Mucosa of stomach (tissue), 1 donor: ENCODE data around the gene ZDBF2.
"Not testable (repeated sequence)": the region's sequence is repeated elsewhere in the genome, so short reads cannot be mapped to it uniquely, and the experiment has no call there.

Experiments used
- H3K27me3 ChIP-seq: one replicate; pipeline ENCODE4 v1.7.0; 2013; ENCODE audit warnings: mild to moderate bottlenecking, low read length; ENCODE audit not compliant: control insufficient read depth, insufficient read depth
- H3K36me3 ChIP-seq: one replicate; pipeline ENCODE4 v1.7.0; 2013; ENCODE audit warnings: low read length; ENCODE audit not compliant: control insufficient read depth, insufficient read depth
- H3K4me1 ChIP-seq: one replicate; pipeline ENCODE4 v1.7.0; 2013; ENCODE audit warnings: mild to moderate bottlenecking, low read length; ENCODE audit not compliant: control insufficient read depth, insufficient read depth
- H3K4me3 ChIP-seq: one replicate; pipeline ENCODE4 v1.7.0; 2013; ENCODE audit warnings: low read length
- H3K9ac ChIP-seq: one replicate; pipeline ENCODE4 v1.7.0; 2013; ENCODE audit warnings: mild to moderate bottlenecking, low read length, moderate library complexity
- H3K9me3 ChIP-seq: one replicate; pipeline ENCODE4 v1.7.0; 2013; ENCODE audit warnings: mild to moderate bottlenecking, low read length, moderate library complexity; ENCODE audit not compliant: control insufficient read depth
- donor health status: Pancreatic carcinoma.

ZDBF2 gene

DNA sequence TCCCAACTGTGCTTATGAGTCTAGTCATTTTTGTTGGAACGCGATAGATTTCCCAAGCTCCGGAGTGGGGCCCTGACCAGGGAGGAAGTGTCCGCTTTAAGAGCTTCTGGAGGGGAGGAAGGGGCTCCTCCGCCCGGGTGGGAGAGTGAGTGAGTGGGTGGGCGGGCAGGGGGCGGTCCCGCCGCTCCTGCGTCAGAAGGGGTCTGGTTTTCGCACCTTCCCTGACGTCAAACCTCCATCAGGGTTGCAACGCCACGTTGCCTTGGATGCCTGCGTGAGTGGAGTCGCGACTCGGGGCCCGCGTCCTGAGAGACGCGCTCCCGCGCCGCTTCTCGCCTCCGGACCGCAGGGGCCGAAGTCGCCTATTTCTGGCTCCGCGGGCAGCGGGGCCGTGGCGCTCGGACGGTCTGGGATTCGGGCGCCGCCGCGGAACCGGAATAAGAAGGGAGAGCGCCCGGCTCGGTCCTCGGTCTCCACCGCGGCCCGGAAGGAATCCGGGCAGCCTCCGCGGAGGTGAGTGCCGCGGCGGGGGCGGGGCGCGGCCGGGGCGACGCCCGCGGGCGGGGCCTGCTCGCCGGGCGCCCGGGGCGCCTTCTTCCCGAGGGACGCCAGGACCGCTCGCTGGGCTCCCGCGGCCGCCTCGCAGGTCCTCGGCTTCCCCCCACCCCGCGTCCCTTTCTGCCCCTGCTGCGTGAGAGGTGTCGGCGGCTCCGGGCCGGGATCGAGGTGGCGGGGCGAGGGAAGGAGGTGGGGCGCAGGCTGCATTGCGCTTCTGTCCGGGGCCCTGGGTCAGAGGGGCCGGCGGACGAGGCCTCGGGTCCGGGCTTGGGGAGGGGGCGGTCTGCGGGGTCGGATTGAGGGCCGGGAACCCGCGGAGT lies at the start of gene ZDBF2:
ZDBF2 (plus strand) TSS at position 230 of the 878 bp plus-strand sequence. CDS start 7,187 bp downstream, outside the sequence.
- peaks cover 56% of the 10 kb centered on the region for H3K27me3 ChIP-seq
- peak within 1 kb of the TSS; percentile 56 for H3K9ac ChIP-seq
- no peaks in the 10 kb centered on the region for H3K4me1 ChIP-seq
- peak within 1 kb of the TSS; percentile 37 for H3K4me3 ChIP-seq
- no peaks in the 10 kb centered on the region for H3K36me3 ChIP-seq
- no peaks in the 10 kb centered on the region for H3K9me3 ChIP-seq

DNA sequence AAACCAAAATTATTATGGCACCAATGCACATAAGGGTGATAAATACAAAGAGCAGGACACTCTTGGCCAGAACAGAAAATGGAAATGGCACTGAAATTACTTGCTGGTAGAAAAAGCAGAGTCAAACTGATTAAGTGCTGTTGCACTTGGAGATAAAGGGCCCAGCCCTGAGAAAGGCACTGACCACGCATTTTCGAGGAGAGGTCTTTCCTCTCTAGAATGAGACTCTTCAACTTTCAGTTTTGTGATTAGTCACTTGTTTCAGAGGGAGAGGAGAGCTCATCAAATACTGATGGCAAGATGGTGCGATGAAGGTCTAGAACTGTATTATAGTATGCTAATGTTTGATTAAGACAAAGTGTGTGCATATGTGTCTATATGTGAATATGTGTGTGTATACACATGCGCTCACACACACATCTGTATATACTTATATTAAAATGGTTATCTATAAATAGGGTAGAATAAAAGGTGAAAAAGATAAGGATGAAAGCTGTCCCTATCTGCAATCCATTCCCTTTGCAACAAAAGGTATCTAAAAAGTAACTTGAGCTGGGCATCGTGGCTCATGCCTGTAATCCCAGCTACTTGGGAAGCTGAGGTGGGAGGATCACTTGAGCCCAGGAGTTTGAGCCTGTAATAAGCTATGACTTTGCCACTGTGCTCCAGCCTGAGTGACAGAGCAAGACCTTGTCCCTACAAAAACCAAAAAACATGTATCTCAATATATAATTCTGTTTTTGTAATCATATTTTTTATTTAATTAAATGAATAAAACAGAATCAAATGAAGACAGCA lies 48.8 kb upstream of the ZDBF2 start:
- Histone ChIP-seq H3K4me1 (no peaks in the 10 kb centered on the region), H3K4me3 (no peak overlapping the region), H3K9me3 (no peaks in the 10 kb centered on the region), H3K9ac (no peak overlapping the region), H3K27me3 (no peaks in the 10 kb centered on the region), H3K36me3 (no peaks in the 10 kb centered on the region)

DNA sequence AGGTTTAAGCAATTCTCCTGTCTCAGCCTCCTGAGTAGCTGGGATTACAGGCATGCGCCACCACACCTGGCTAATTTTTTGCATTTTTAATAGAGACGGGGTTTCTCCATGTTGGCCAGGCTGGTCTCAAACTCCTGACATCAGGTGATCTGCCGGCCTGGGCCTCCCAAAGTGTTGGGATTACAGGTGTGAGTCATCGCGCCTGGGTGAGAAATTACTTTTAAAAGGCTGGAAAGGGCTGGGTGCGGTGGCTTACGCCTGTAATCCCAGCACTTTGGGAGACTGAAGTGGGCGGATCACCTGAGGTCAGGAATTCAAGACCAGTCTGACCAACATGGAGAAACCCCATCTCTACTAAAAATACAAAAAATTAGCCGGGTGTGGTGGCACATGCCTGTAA lies 45.8 kb upstream of the ZDBF2 start:
- H3K36me3 ChIP-seq, H3K4me3 ChIP-seq, H3K4me1 ChIP-seq, H3K27me3 ChIP-seq, H3K9me3 ChIP-seq, H3K9ac ChIP-seq: not testable (repeated sequence)

DNA sequence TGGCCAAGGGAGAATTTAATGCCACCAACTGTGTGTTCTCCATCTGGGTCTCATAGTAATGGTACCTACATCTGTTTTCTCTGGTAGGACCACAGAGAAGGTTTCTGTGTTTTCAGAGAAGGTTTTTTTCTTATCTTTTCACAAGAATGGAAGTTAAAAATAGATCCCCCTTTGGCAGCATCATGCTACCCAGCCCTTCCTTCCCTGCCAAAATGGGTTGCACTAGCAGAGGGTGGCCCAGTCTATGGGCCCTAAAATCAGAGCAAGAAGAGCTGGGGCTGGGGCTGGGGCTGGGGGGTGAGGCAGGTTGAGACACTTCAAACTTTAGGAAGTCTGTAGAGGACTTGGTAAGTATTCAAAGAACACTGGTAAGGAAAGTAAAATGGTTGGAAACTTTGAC lies 44.8 kb upstream of the ZDBF2 start:
- Histone ChIP-seq H3K9me3 (no peaks in the 10 kb centered on the region), H3K4me1 (no peaks in the 10 kb centered on the region)

DNA sequence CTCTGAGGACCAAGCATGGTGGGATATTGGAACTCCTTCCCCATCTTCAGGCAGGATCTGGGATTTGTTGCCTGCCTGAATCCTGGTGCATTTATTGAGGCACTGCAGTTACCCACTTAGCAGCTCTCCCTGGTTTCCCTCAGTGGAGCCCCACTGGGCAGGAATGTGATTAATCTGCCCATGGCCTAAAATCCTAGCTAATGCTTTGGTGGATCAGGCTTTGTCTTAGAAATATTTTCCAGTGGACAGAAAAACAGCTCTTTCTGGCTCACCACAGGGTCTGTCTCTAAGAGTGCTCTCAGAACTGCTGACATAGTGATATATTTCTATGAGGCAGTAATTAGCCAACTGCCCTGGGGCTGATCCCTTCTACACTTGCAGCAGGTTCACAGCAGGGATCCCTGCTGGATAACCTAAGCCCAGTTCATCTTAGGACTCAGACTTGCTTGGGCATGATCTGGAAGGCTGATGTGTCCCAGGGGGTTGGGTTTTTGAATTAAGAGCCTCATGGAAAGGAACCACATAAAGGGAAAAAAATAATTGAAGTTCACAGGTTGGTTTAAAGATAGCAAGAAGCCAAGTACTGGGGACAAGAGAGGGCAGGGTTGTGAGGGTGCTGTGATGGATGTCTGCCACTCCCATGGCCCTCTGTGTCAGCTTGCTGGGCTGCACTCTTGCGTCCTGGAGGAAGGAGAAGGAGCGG lies 44.3 kb upstream of the ZDBF2 start:
- no peak overlapping the region for H3K9ac ChIP-seq
- no peaks in the 10 kb centered on the region for H3K4me1 ChIP-seq
- no peaks in the 10 kb centered on the region for H3K36me3 ChIP-seq
- H3K4me3 ChIP-seq, result no peak overlapping the region
- H3K9me3 ChIP-seq, result no peaks in the 10 kb centered on the region
- no peaks in the 10 kb centered on the region for H3K27me3 ChIP-seq

More for the DNA sequence above, 44.8 kb upstream of the ZDBF2 start:
- no peak overlapping the region for H3K9ac ChIP-seq
- H3K27me3 ChIP-seq, result no peaks in the 10 kb centered on the region
- no peaks in the 10 kb centered on the region for H3K36me3 ChIP-seq
- H3K4me3 ChIP-seq, result no peak overlapping the region

DNA sequence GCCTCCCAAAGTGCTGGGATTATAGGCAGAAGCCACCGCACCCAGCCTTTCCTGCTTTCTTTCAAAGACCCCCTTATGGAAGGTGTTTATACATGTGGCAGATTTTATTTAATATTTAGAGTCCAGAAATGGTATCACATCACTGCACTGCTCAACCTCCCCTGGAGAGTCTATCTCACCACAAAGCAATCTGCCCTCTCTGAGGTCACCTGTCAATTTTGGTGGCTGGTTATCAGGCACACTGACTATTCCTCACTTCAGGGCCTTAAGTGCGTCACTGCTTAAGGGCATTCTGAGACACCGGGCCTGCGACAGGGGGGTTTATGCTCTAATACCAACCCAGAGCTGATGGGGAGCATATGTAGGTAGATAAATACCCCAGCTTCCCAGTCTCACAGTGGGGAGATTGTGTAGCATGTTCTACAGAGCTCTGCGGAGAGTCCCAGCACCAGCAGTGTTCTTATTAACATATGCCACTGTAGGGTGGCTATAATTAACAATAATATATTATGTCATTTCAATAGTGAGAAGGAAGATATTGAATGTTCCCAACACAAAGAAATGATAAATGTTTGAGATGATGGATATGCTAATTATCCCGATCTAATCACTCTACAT lies 42.7 kb upstream of the ZDBF2 start:
- no peaks in the 10 kb centered on the region for H3K36me3 ChIP-seq
- no peak overlapping the region for H3K9ac ChIP-seq
- H3K27me3 ChIP-seq, result no peaks in the 10 kb centered on the region
- no peaks in the 10 kb centered on the region for H3K9me3 ChIP-seq
- no peak overlapping the region for H3K4me3 ChIP-seq
- no peaks in the 10 kb centered on the region for H3K4me1 ChIP-seq

DNA sequence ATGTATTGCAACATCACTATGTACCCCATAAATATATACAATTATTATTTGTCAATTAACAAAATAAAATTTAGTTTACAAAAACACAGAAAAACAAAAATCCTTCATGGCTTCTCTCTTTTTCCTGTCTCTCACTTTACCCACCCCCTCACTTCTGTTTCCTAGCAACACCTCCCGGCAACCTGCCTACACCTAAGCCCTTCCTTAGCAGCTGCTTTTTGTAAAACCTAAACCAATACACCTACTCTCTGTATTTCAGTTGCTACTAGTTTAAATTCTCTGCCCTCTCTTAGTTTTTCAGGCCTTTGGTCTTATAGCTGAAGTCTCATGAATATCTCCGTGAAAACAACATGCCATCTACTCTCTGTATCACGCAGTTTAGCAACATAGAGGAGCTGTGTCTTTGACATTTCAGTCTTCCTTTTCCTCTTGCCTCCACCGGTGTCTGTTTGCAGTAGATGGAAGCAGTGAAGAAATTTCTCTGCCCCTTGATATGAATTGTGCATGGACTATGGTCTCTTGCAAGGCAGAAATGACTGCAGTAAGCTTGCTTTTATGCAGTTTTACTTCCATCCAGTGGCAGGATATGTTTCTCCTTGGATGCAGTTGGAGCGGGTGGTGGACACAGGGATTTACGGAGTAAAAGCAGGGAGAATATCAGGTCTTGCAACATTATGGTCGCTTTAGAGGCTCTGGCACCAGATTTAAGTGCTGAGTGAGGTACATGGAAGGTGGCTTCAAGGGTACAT lies 42.0 kb upstream of the ZDBF2 start:
- Histone ChIP-seq H3K27me3 (no peaks in the 10 kb centered on the region), H3K36me3 (no peaks in the 10 kb centered on the region), H3K4me1 (no peaks in the 10 kb centered on the region), H3K9me3 (no peaks in the 10 kb centered on the region), H3K9ac (no peak overlapping the region), H3K4me3 (no peak overlapping the region)

DNA sequence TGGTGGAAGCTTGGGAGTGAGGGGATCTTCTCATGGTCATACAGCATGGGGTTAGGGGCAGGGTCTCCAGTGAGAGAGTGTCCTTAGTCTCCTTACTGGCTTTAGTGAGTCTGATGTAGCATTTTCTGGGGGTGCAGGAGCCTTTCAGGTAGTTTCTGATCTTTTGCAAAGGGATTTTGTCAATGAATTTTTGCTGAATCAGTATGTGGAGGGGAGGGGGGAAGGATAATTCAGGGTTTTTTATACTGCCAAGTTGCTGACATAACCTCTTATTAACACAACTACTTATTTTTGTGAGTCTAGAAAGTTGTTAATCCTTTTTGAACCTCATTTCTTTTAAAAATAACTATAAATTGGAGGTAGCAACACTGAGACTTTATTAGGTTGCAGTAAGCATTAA lies 35.3 kb upstream of the ZDBF2 start:
- Histone ChIP-seq H3K9ac (no peak overlapping the region), H3K9me3 (no peaks in the 10 kb centered on the region), H3K27me3 (no peaks in the 10 kb centered on the region), H3K36me3 (no peaks in the 10 kb centered on the region), H3K4me3 (no peak overlapping the region), H3K4me1 (no peaks in the 10 kb centered on the region)

DNA sequence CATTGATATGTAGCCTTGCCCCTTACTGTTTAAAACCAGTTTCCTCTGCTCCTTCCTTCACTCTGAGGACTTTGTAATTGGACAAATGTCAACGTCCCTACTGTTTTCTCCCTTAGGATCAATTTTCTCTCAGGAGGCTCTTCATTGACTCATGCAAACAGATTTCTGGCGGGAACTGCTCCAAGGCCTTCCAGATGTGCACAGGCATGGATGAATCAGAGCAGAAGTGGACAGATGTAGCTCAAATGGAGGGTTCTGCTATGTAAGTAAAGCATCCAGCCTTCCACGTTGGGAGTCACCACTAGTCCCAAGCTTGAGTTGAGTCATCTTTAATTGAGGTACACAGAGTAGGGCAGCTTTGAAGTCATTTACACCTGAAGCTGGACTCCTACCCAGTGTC lies 34.1 kb upstream of the ZDBF2 start:
- no peaks in the 10 kb centered on the region for H3K36me3 ChIP-seq
- H3K27me3 ChIP-seq, result no peaks in the 10 kb centered on the region
- no peaks in the 10 kb centered on the region for H3K9me3 ChIP-seq
- H3K9ac ChIP-seq, result no peak overlapping the region
- H3K4me1 ChIP-seq, result no peaks in the 10 kb centered on the region
- no peak overlapping the region for H3K4me3 ChIP-seq

DNA sequence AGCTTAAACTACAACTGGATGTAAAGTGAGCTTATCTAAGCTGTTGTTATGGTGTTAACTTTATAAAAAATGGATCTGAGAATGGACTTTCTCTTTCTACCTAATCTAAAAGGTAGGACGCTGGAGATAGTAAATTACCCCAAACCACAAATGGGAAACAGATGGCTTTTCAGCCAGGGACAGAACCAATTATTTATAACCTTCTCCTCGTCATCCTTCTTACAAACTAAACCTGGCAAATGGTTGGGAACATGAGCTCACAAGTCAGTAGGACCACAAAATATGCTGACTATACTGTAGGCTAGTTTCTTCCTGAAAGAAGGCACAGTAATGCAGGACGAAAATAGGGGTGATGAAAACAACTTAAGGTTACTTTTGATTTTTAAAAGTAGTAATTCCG lies 32.7 kb upstream of the ZDBF2 start:
- no peaks in the 10 kb centered on the region for H3K27me3 ChIP-seq
- no peak overlapping the region for H3K9ac ChIP-seq
- H3K4me3 ChIP-seq, result no peak overlapping the region
- no peaks in the 10 kb centered on the region for H3K4me1 ChIP-seq
- no peaks in the 10 kb centered on the region for H3K36me3 ChIP-seq
- H3K9me3 ChIP-seq, result no peaks in the 10 kb centered on the region

DNA sequence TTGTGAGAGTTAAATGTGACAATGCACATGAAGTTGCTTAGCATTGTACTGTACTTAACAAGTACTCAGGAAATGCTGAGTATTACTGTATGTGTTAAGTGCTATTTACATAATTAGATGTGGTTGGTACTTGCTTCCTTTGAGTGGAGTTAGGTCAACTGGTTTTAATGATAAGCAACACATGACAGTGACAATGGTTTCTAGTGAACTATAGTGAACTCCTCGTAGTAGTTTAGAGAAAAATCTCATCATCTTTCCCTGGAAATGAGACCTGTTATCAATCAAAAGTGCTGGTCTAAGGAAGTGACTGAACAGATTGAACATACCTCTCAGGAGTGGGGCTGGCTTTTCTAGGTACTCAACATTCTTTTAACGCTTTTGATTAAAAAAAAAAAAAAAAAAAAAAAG lies 29.2 kb upstream of the ZDBF2 start:
- peaks cover 4% of the 10 kb centered on the region for H3K27me3 ChIP-seq
- H3K4me3 ChIP-seq, result no peak overlapping the region
- no peak overlapping the region for H3K9ac ChIP-seq
- no peaks in the 10 kb centered on the region for H3K4me1 ChIP-seq
- no peaks in the 10 kb centered on the region for H3K36me3 ChIP-seq
- H3K9me3 ChIP-seq, result no peaks in the 10 kb centered on the region
